ENCODE data around the gene GPX4. TPM values are rescaled to one million over a fixed set of nuclear protein-coding genes. Genes with fewer than 3 reads are reported as not detected.

Gene GPX4
- total and polyA plus RNA-seq, 2 of the 13 experiments (the other 11 are each of a cell fraction or from before 2014, with no cell fraction given) = 535 to 613 TPM

DNA sequence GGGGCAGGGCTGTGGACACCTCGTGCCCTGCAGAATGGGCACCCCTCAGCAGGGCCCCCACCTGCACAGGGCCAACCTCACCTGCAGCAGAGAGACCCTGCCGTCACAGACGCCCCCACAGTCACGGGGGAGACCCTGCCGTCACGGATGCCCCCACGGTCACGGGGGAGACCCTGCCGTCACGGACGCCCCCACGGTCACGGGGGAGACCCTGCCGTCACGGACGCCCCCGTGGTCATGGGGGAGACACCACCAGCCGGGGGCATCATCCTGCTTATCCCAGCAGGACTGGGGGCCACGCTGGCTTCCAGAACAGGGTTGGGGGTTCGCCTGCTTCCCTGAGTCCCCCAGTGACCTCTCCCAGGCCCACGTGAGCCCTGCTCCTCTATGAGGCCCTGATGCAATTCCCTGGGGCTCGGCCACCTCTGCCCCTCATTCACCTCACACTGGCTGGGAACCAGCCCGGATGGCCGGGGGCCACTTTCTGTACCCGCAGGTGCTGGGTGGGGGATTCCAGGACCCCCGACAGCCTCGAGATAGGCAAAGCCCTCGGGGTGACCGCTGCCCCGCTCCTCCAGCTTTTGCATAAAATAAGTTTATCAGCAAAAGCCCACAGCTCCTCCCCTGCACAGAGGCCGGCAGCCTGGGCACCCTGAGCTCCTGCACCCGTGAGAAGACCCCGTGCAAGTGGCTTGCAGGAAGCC, 46.7 kb downstream of the GPX4 start:
- DNase-seq (ENCODE audit: low spot score) = no peak
- H3K27ac ChIP-seq (ENCODE audit: extremely low read length, insufficient read depth, low read length) = no peak overlapping the region
- no peaks in the 10 kb centered on the region; a peak in 1 of 5 replicates for H3K27me3 ChIP-seq (ENCODE audit: control insufficient read depth in 1 of 2, insufficient read depth in 2 of 2, low read length in 2 of 2)

GRCh38 chr19:1151037-1151724, 47.4 kb downstream of the GPX4 start:
- no peaks in the 10 kb centered on the region; a peak in 1 of 5 replicates for H3K27me3 ChIP-seq (ENCODE audit: control insufficient read depth in 1 of 2, insufficient read depth in 2 of 2, low read length in 2 of 2)
- intact Hi-C loops (cut with micrococcal nuclease; ENCODE audit: unreplicated experiment) (no loop called here), in situ Hi-C loops (cut with HindIII; ENCODE audit: extremely low pct_ligation_motif_present, low pct_unique_long_range_greater_than_20kb) (loop anchor here (5.0 kb wide), 1 partner anchor 34 kb away; no protein-coding TSS in a partner anchor)
- H3K9me3 ChIP-seq (ENCODE audit: low read length) = no peaks in the 10 kb centered on the region
- 100% methylated on average over 4 of the region's 12 CpGs for WGBS (ENCODE audit: low lambda C conversion rate)
- peaks cover 9 to 12% of the 10 kb centered on the region in 2 experiments; a peak in 4 of 5 replicates for H3K36me3 ChIP-seq (replicated peaks in 1 of 2; ENCODE audit: control insufficient read depth in 1 of 2, insufficient read depth in 2 of 2, low read length in 2 of 2)
- DNase-seq (ENCODE audit: low spot score) (no peak), ATAC-seq (no peak), FAIRE-seq (no peak)
- H3K27ac ChIP-seq (ENCODE audit: extremely low read length, insufficient read depth, low read length) = no peak overlapping the region
- H2AFZ ChIP-seq (ENCODE audit: low read length) = no peak overlapping the region
- peaks cover 8% of the 10 kb centered on the region for H3K79me2 ChIP-seq (ENCODE audit: insufficient read depth, low read length)
- no peak overlapping the region for H3K4me3 ChIP-seq (replicated peaks in 1 of 3; ENCODE audit: insufficient read depth in 1 of 3, low read depth in 2 of 3, low read length in 3 of 3)
- H3K4me2 ChIP-seq (ENCODE audit: low read depth, low read length) = no peak overlapping the region
- ChIA-PET CTCF (ENCODE audit: low intra/inter-chr PET ratio, low total read pairs) (no interaction called here), POLR2A (no interaction called here)
- H3K9ac ChIP-seq (ENCODE audit: insufficient read depth, low read depth, low read length) = no peak overlapping the region
- H3K4me1 ChIP-seq (ENCODE audit: insufficient read depth, low read length) = peaks cover 18% of the 10 kb centered on the region
- no TSS peak for BruUV-seq (replicated peaks)
- H4K20me1 ChIP-seq (ENCODE audit: insufficient read depth, low read length) = peaks cover 4% of the 10 kb centered on the region; the same call in 1 of the 2 replicates
- TF ChIP-seq ZNF138 (CRISPR knock-in tag; IDR thresholded peaks at IDR 0.05; ENCODE audit: low read depth) (no peak), HNRNPK (IDR thresholded peaks at IDR 0.05; ENCODE audit: low read depth, low read length, poor library complexity, severe bottlenecking) (no peak), ZSCAN25 (CRISPR knock-in tag; IDR thresholded peaks at IDR 0.05) (no peak), ZGPAT (CRISPR knock-in tag; IDR thresholded peaks at IDR 0.05) (no peak), ZNF274 (CRISPR knock-in tag; IDR thresholded peaks at IDR 0.05) (no peak)
- TF ChIP-seq, protein P1, sequence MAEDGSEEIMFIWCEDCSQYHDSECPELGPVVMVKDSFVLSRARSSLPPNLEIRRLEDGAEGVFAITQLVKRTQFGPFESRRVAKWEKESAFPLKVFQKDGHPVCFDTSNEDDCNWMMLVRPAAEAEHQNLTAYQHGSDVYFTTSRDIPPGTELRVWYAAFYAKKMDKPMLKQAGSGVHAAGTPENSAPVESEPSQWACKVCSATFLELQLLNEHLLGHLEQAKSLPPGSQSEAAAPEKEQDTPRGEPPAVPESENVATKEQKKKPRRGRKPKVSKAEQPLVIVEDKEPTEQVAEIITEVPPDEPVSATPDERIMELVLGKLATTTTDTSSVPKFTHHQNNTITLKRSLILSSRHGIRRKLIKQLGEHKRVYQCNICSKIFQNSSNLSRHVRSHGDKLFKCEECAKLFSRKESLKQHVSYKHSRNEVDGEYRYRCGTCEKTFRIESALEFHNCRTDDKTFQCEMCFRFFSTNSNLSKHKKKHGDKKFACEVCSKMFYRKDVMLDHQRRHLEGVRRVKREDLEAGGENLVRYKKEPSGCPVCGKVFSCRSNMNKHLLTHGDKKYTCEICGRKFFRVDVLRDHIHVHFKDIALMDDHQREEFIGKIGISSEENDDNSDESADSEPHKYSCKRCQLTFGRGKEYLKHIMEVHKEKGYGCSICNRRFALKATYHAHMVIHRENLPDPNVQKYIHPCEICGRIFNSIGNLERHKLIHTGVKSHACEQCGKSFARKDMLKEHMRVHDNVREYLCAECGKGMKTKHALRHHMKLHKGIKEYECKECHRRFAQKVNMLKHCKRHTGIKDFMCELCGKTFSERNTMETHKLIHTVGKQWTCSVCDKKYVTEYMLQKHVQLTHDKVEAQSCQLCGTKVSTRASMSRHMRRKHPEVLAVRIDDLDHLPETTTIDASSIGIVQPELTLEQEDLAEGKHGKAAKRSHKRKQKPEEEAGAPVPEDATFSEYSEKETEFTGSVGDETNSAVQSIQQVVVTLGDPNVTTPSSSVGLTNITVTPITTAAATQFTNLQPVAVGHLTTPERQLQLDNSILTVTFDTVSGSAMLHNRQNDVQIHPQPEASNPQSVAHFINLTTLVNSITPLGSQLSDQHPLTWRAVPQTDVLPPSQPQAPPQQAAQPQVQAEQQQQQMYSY (CRISPR knock-in tag; IDR thresholded peaks at IDR 0.05) = no peak
- TF ChIP-seq, protein P2, sequence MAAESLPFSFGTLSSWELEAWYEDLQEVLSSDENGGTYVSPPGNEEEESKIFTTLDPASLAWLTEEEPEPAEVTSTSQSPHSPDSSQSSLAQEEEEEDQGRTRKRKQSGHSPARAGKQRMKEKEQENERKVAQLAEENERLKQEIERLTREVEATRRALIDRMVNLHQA (CRISPR knock-in tag; IDR thresholded peaks at IDR 0.05) = no peak

More for the DNA sequence above, 46.7 kb downstream of the GPX4 start:
- H3K9me3 ChIP-seq (ENCODE audit: low read length) = no peaks in the 10 kb centered on the region
- H4K20me1 ChIP-seq (ENCODE audit: insufficient read depth, low read length) = peaks cover 3% of the 10 kb centered on the region; the same call in 1 of the 2 replicates
- no peak overlapping the region for H2AFZ ChIP-seq (ENCODE audit: low read length)
- CTCF ChIA-PET (ENCODE audit: low intra/inter-chr PET ratio, low total read pairs) = no interaction called here
- intact Hi-C loops (cut with micrococcal nuclease; ENCODE audit: unreplicated experiment) = no loop called here
- TF ChIP-seq KDM5A (IDR thresholded peaks at IDR 0.05; ENCODE audit: borderline replicate concordance, low read length) (no peak), AGO2 (optimal IDR thresholded peaks at IDR 0.05; ENCODE audit: low read depth, low read length) (peak; percentile 57), ZNF33A (CRISPR knock-in tag; IDR thresholded peaks at IDR 0.05; ENCODE audit: borderline replicate concordance) (no peak)
- POLR2A ChIA-PET = no interaction called here
- peaks cover 11% of the 10 kb centered on the region for H3K4me1 ChIP-seq (ENCODE audit: insufficient read depth, low read length)
- in situ Hi-C loops (cut with HindIII; ENCODE audit: extremely low pct_ligation_motif_present, low pct_unique_long_range_greater_than_20kb) = loop anchor here (5.0 kb wide), 1 partner anchor 33 kb away; no protein-coding TSS in a partner anchor
- H3K4me2 ChIP-seq (ENCODE audit: low read depth, low read length) = no peak overlapping the region
- H3K36me3 ChIP-seq (replicated peaks in 1 of 2; ENCODE audit: control insufficient read depth in 1 of 2, insufficient read depth in 2 of 2, low read length in 2 of 2) = peaks cover 10 to 14% of the 10 kb centered on the region in 2 experiments; a peak in 4 of 5 replicates
- H3K4me3 ChIP-seq (replicated peaks in 1 of 3; ENCODE audit: insufficient read depth in 1 of 3, low read depth in 2 of 3, low read length in 3 of 3) = no peak overlapping the region
- FAIRE-seq = no peak
- ATAC-seq = no peak
- WGBS (ENCODE audit: low lambda C conversion rate) = 95% methylated on average over 6 of the region's 33 CpGs
- BruUV-seq (replicated peaks) = no TSS peak
- H3K79me2 ChIP-seq (ENCODE audit: insufficient read depth, low read length) = peaks cover 6% of the 10 kb centered on the region
- H3K9ac ChIP-seq (ENCODE audit: insufficient read depth, low read depth, low read length) = no peak overlapping the region
